Hepatocyte (in vitro differentiated cells): ENCODE data around the gene CYP27A1. TPM values are rescaled to one million over a fixed set of nuclear protein-coding genes. Genes with fewer than 3 reads are reported as not detected.
"Not testable (repeated sequence)": the region's sequence is repeated elsewhere in the genome, so short reads cannot be mapped to it uniquely, and the experiment has no call there.

Experiments
- DNase-seq: peaks from one replicate; pipeline ENCODE4 v3.0.0-alpha.2; 2016; ENCODE audit warnings: low spot score
- H2AFZ ChIP-seq: fragments of 200-600 bp; sonication (generic); 2 replicates; pipeline ENCODE4 v1.6.0; 2016; ENCODE audit warnings: antibody characterized with exemption, mild to moderate bottlenecking
- H3K27ac ChIP-seq: fragments of 200-600 bp; sonication (generic); 2 replicates; pipeline ENCODE4 v1.5.1; 2016; ENCODE audit warnings: mild to moderate bottlenecking
- H3K27me3 ChIP-seq: fragments of 200-600 bp; sonication (generic); 2 replicates; pipeline ENCODE4 v1.6.1; 2016
- H3K36me3 ChIP-seq: fragments of 200-600 bp; sonication (generic); replicated peaks from 2 replicates; pipeline ENCODE4 v1.5.1; 2016; ENCODE audit warnings: low read depth; ENCODE audit not compliant: insufficient read depth
- H3K4me1 ChIP-seq: fragments of 200-600 bp; sonication (generic); 2 replicates; pipeline ENCODE4 v1.5.1; 2016; ENCODE audit warnings: mild to moderate bottlenecking, moderate library complexity; ENCODE audit not compliant: insufficient read depth
- H3K4me2 ChIP-seq: fragments of 200-600 bp; sonication (generic); 2 replicates; pipeline ENCODE4 v1.6.0; 2016
- H3K4me3 ChIP-seq: fragments of 200-600 bp; sonication (generic); 2 replicates; pipeline ENCODE4 v1.5.1; 2016; ENCODE audit warnings: mild to moderate bottlenecking
- H3K79me2 ChIP-seq: fragments of 200-600 bp; sonication (generic); 2 replicates; pipeline ENCODE4 v1.6.0; 2017; ENCODE audit warnings: mild to moderate bottlenecking
- H3K9me2 ChIP-seq: fragments of 200-600 bp; sonication (generic); replicated peaks from 2 replicates; pipeline ENCODE4 v1.6.0; 2017; ENCODE audit warnings: mild to moderate bottlenecking; ENCODE audit not compliant: insufficient read depth
- H3K9me3 ChIP-seq: fragments of 200-600 bp; sonication (generic); 2 replicates; pipeline ENCODE4 v1.5.1; 2016; ENCODE audit warnings: low read depth, mild to moderate bottlenecking
- H4K20me1 ChIP-seq: fragments of 200-600 bp; sonication (generic); 2 replicates; pipeline ENCODE4 v1.6.0; 2016; ENCODE audit warnings: mild to moderate bottlenecking; ENCODE audit not compliant: insufficient read depth, poor library complexity, severe bottlenecking
- CTCF ChIP-seq: fragments of 200-600 bp; sonication (generic); IDR thresholded peaks from 2 replicates; pipeline ENCODE4 v1.5.1; 2016; ENCODE audit warnings: antibody characterized with exemption, mild to moderate bottlenecking; ENCODE audit not compliant: poor library complexity
- EZH2 ChIP-seq: fragments of 200-600 bp; sonication (generic); IDR thresholded peaks from 2 replicates; pipeline ENCODE4 v1.6.1; 2016; ENCODE audit warnings: antibody characterized with exemption, mild to moderate bottlenecking, borderline replicate concordance
- EZH2phosphoT487 ChIP-seq: fragments of 200-600 bp; sonication (generic); IDR thresholded peaks from one replicate; pipeline ENCODE4 v1.6.1; 2018; ENCODE audit warnings: antibody characterized with exemption, mild to moderate bottlenecking, low read depth, moderate library complexity; ENCODE audit not compliant: unreplicated experiment, severe bottlenecking
- WGBS: methylation state at CpG from one replicate; pipeline ENCODE4 v1.1.6; 2016; ENCODE audit warnings: low lambda C conversion rate; ENCODE audit errors: missing lambda C conversion rate; 5-methylcytosine and 5-hydroxymethylcytosine counted together
- polyA plus RNA-seq: library from polyadenylated mRNA; unstranded; fragments of >200 nt; fragmentation: Nextera tagmentation; extraction: Ambion mirVana; gene quantifications from 2 replicates; pipeline ENCODE4 v1.2.1, GENCODE V29; 2016
- total RNA-seq: library from RNA; depleted of rRNA; stranded (reverse); fragments of >200 nt; gene quantifications from 2 replicates; pipeline ENCODE4 v1.2.3, GENCODE V29; 2014

The CYP27A1 gene
- total and polyA plus RNA-seq, 2 experiments from 2014 or later, result 34.5 to 44.8 TPM

GRCh38 chr2:218756599-218757377, 25.2 kb upstream of the CYP27A1 start:
- TF ChIP-seq EZH2 (no peak), EZH2phosphoT487 (no peak), CTCF (no peak)
- H3K79me2 ChIP-seq, result no peaks in the 10 kb centered on the region
- H2AFZ ChIP-seq, result no peak overlapping the region
- no peaks in the 10 kb centered on the region for H3K36me3 ChIP-seq
- H3K9me2 ChIP-seq, result no peaks in the 10 kb centered on the region
- H3K4me1 ChIP-seq, result no peaks in the 10 kb centered on the region
- no peaks in the 10 kb centered on the region for H4K20me1 ChIP-seq
- H3K27ac ChIP-seq, result no peak overlapping the region
- 91% methylated on average over 6 of the region's 6 CpGs for WGBS
- no peak overlapping the region for H3K4me3 ChIP-seq
- no peak for DNase-seq
- H3K4me2 ChIP-seq, result no peak overlapping the region
- no peaks in the 10 kb centered on the region for H3K27me3 ChIP-seq
- H3K9me3 ChIP-seq, result no peaks in the 10 kb centered on the region

GRCh38 chr2:218761795-218762194, 20.2 kb upstream of the CYP27A1 start:
- no peak for DNase-seq
- H3K9me2 ChIP-seq, result no peaks in the 10 kb centered on the region
- no peak overlapping the region for H3K4me3 ChIP-seq
- no peaks in the 10 kb centered on the region for H3K4me1 ChIP-seq
- no peak for TF ChIP-seq CTCF
- no peak for TF ChIP-seq EZH2
- no peak for TF ChIP-seq EZH2phosphoT487
- H3K9me3 ChIP-seq, result no peaks in the 10 kb centered on the region
- H3K36me3 ChIP-seq, result no peaks in the 10 kb centered on the region
- H2AFZ ChIP-seq, result no peak overlapping the region
- H3K4me2 ChIP-seq, result no peak overlapping the region
- no peaks in the 10 kb centered on the region for H3K27me3 ChIP-seq
- no peaks in the 10 kb centered on the region for H4K20me1 ChIP-seq
- H3K79me2 ChIP-seq, result no peaks in the 10 kb centered on the region
- no peak overlapping the region for H3K27ac ChIP-seq
- WGBS, result 89% methylated on average over 2 of the region's 2 CpGs

GRCh38 chr2:218772759-218773158, 9.2 kb upstream of the CYP27A1 start:
- not testable (repeated sequence) for DNase-seq, H3K9me2 ChIP-seq, H4K20me1 ChIP-seq, H3K27me3 ChIP-seq, H2AFZ ChIP-seq, H3K4me3 ChIP-seq, H3K36me3 ChIP-seq, H3K4me2 ChIP-seq, H3K27ac ChIP-seq, H3K4me1 ChIP-seq, H3K9me3 ChIP-seq, H3K79me2 ChIP-seq
- WGBS, result 96% methylated on average over 5 of the region's 5 CpGs

GRCh38 chr2:218773881-218774280, 8.1 kb upstream of the CYP27A1 start:
- Histone ChIP-seq H3K27ac (no peak overlapping the region), H4K20me1 (no peaks in the 10 kb centered on the region), H2AFZ (no peak overlapping the region), H3K79me2 (no peaks in the 10 kb centered on the region), H3K4me3 (no peak overlapping the region), H3K4me1 (no peaks in the 10 kb centered on the region), H3K4me2 (no peak overlapping the region), H3K9me2 (no peaks in the 10 kb centered on the region), H3K27me3 (no peaks in the 10 kb centered on the region), H3K36me3 (no peaks in the 10 kb centered on the region), H3K9me3 (no peaks in the 10 kb centered on the region)
- 100% methylated on average over 2 of the region's 2 CpGs for WGBS
- no peak for TF ChIP-seq EZH2phosphoT487
- no peak for TF ChIP-seq EZH2
- no peak for DNase-seq
